Fibroblast of skin of back (primary cell): Measurements from ENCODE around the gene ADAD2.
"Not testable (repeated sequence)": the region's sequence is repeated elsewhere in the genome, so short reads cannot be mapped to it uniquely, and the experiment has no call there.

Experiments used
- DNase-seq: peaks from one replicate; pipeline ENCODE4 v3.0.0-alpha.2; 2013

ADAD2 gene

GRCh38 chr16:84195201-84196093 is 4.5 kb downstream of the ADAD2 start:
- DNase-seq = no peak

- no peak for DNase-seq
Measured at GRCh38 chr16:84196101-84196500, 5.1 kb downstream of the ADAD2 start.

GRCh38 chr16:84196727-84197394 is 5.9 kb downstream of the ADAD2 start:
- no peak for DNase-seq

- DNase-seq = no peak
Measured at GRCh38 chr16:84197466-84198128, 6.6 kb downstream of the ADAD2 start.

- DNase-seq = peak; percentile 64
Measured at GRCh38 chr16:84198401-84198800, 7.4 kb downstream of the ADAD2 start.

GRCh38 chr16:84199097-84199496 is 8.1 kb downstream of the ADAD2 start:
- no peak for DNase-seq

- DNase-seq = no peak
Measured at GRCh38 chr16:84199861-84200260, 8.9 kb downstream of the ADAD2 start.

- DNase-seq = not testable (repeated sequence)
Measured at GRCh38 chr16:84204551-84204950, 13.6 kb downstream of the ADAD2 start.

- peak; percentile 20 for DNase-seq
Measured at GRCh38 chr16:84205123-84205522, 14.2 kb downstream of the ADAD2 start.

GRCh38 chr16:84205976-84206691 is 15.2 kb downstream of the ADAD2 start:
- no peak for DNase-seq

GRCh38 chr16:84207251-84207650 is 16.3 kb downstream of the ADAD2 start:
- no peak for DNase-seq

GRCh38 chr16:84207879-84208278 is 16.9 kb downstream of the ADAD2 start:
- DNase-seq = no peak

- no peak for DNase-seq
Measured at GRCh38 chr16:84209989-84210388, 19.0 kb downstream of the ADAD2 start.

- no peak for DNase-seq
Measured at GRCh38 chr16:84212154-84212553, 21.2 kb downstream of the ADAD2 start.

GRCh38 chr16:84212631-84213030 is 21.7 kb downstream of the ADAD2 start:
- DNase-seq = no peak

GRCh38 chr16:84214451-84215066 is 23.6 kb downstream of the ADAD2 start:
- no peak for DNase-seq

- no peak for DNase-seq
Measured at GRCh38 chr16:84215531-84215930, 24.6 kb downstream of the ADAD2 start.

GRCh38 chr16:84216144-84216543 is 25.2 kb downstream of the ADAD2 start:
- not testable (repeated sequence) for DNase-seq

- DNase-seq = no peak
Measured at GRCh38 chr16:84218176-84218823, 27.3 kb downstream of the ADAD2 start.

GRCh38 chr16:84218956-84219355 is 28.0 kb downstream of the ADAD2 start:
- no peak for DNase-seq

- peak; percentile 62 for DNase-seq
Measured at GRCh38 chr16:84220851-84221250, 29.9 kb downstream of the ADAD2 start.

- DNase-seq = peak; percentile 35
Measured at GRCh38 chr16:84223456-84223855, 32.5 kb downstream of the ADAD2 start.
